Measurements from ENCODE around the gene FTSJ3. TPM values are rescaled to one million over a fixed set of nuclear protein-coding genes. Genes with fewer than 3 reads are reported as not detected.

FTSJ3 gene
- total and polyA plus RNA-seq, 10 of the 15 experiments (the other 5 are each of a cell fraction or from before 2014, with no cell fraction given) = 17.2 to 79.2 (median 50.4) TPM

- peaks cover 7% of the 10 kb centered on the region for H3K4me1 ChIP-seq (ENCODE audit: control insufficient read depth, insufficient read depth, low read length)
- CTCF ChIA-PET = no interaction called here
- no TSS peak for BruUV-seq (replicated peaks)
- DNase-seq (ENCODE audit: low read depth, low spot score) (no peak), ATAC-seq (no peak), FAIRE-seq (no peak)
- H3K4me2 ChIP-seq (ENCODE audit: control insufficient read depth, insufficient read depth) = no peak overlapping the region
- no peaks in the 10 kb centered on the region for H3K27me3 ChIP-seq (replicated peaks in 1 of 2; ENCODE audit: control insufficient read depth in 2 of 2, insufficient read depth in 2 of 2, low read length in 1 of 2)
- H4K20me1 ChIP-seq (ENCODE audit: control insufficient read depth, insufficient read depth) = no peaks in the 10 kb centered on the region; the same call in 1 of the 2 replicates
- peaks cover 21% of the 10 kb centered on the region for H3K79me2 ChIP-seq (ENCODE audit: control insufficient read depth, insufficient read depth, low read length)
- H3K4me3 ChIP-seq = no peak overlapping the region
- H3K9me3 ChIP-seq (replicated peaks; ENCODE audit: control insufficient read depth, insufficient read depth, low read length) = no peaks in the 10 kb centered on the region
- RAD21 ChIA-PET (ENCODE audit: unreplicated experiment) = no interaction called here
- H2AFZ ChIP-seq (ENCODE audit: control insufficient read depth, low read depth, low read length) = no peak overlapping the region
- peaks cover 20 to 40% of the 10 kb centered on the region in 2 experiments for H3K36me3 ChIP-seq (ENCODE audit: control insufficient read depth in 2 of 2, insufficient read depth in 2 of 2, low read length in 1 of 2)
- intact Hi-C loops (cut with micrococcal nuclease; ENCODE audit: unreplicated experiment) = no loop called here
- H3K27ac ChIP-seq (ENCODE audit: control insufficient read depth, insufficient read depth) = no peak overlapping the region
- POLR2A ChIA-PET = no interaction called here
- TF ChIP-seq POLR2AphosphoS2 (IDR thresholded peaks at IDR 0.05; ENCODE audit: low read depth, low read length) (peak; percentile 30; the same call in 1 of the 2 replicates), POLR2A (IDR thresholded peaks at IDR 0.05; ENCODE audit: low read depth, low read length) (peak; percentile 17; the same call in 1 of the 2 replicates), CEBPB (IDR thresholded peaks at IDR 0.05; ENCODE audit: borderline replicate concordance in 1 of 2, low read depth in 2 of 2, low read length in 2 of 2) (no peak), POU2F2 (IDR thresholded peaks at IDR 0.05; ENCODE audit: borderline replicate concordance, low read depth, low read length) (no peak)
- in situ Hi-C loops (cut with MboI) = no loop called here
- no peak overlapping the region for H3K9ac ChIP-seq (ENCODE audit: control insufficient read depth, insufficient read depth, low read length)
- SMC1A ChIA-PET (ENCODE audit: uncharacterized antibody, unreplicated experiment) = no interaction called here
Observed at GRCh38 chr17:63822537-63822936, 4.9 kb downstream of the FTSJ3 start.

GRCh38 chr17:63821804-63822203 lies 5.7 kb downstream of the FTSJ3 start:
- BruUV-seq (replicated peaks) = no TSS peak
- Histone ChIP-seq H3K27ac (ENCODE audit: control insufficient read depth, insufficient read depth) (no peak overlapping the region), H3K9me3 (replicated peaks; ENCODE audit: control insufficient read depth, insufficient read depth, low read length) (no peaks in the 10 kb centered on the region), H3K27me3 (replicated peaks in 1 of 2; ENCODE audit: control insufficient read depth in 2 of 2, insufficient read depth in 2 of 2, low read length in 1 of 2) (no peaks in the 10 kb centered on the region), H3K4me3 (no peak overlapping the region), H3K9ac (ENCODE audit: control insufficient read depth, insufficient read depth, low read length) (no peak overlapping the region), H2AFZ (ENCODE audit: control insufficient read depth, low read depth, low read length) (no peak overlapping the region), H3K36me3 (ENCODE audit: control insufficient read depth in 2 of 2, insufficient read depth in 2 of 2, low read length in 1 of 2) (peaks cover 26 to 41% of the 10 kb centered on the region in 2 experiments), H4K20me1 (ENCODE audit: control insufficient read depth, insufficient read depth) (no peaks in the 10 kb centered on the region; the same call in 1 of the 2 replicates), H3K4me2 (ENCODE audit: control insufficient read depth, insufficient read depth) (no peak overlapping the region), H3K79me2 (ENCODE audit: control insufficient read depth, insufficient read depth, low read length) (peaks cover 18% of the 10 kb centered on the region), H3K4me1 (ENCODE audit: control insufficient read depth, insufficient read depth, low read length) (peaks cover 7% of the 10 kb centered on the region)
- RAD21 ChIA-PET (ENCODE audit: unreplicated experiment) = no interaction called here
- ATAC-seq (no peak; the same call in 2 of the 3 replicates), FAIRE-seq (no peak), DNase-seq (ENCODE audit: low read depth, low spot score) (no peak)
- POLR2A ChIA-PET = interaction anchor here (0.7 kb wide), 1 partner anchor 38 kb away, joined by 3 read pairs; no protein-coding TSS in a partner anchor
- SMC1A ChIA-PET (ENCODE audit: uncharacterized antibody, unreplicated experiment) = no interaction called here
- intact Hi-C loops (cut with micrococcal nuclease; ENCODE audit: unreplicated experiment) = no loop called here
- WGBS (ENCODE audit: insufficient coverage, insufficient replicate concordance, low lambda C conversion rate, missing lambda C conversion rate) = 43% methylated on average over 6 of the region's 6 CpGs
- CTCF ChIA-PET = interaction anchor here (1.2 kb wide), 1 partner anchor 123 kb away, joined by 3 read pairs; no protein-coding TSS in a partner anchor
- in situ Hi-C loops (cut with MboI) = no loop called here
- TF ChIP-seq ZBTB40 (IDR thresholded peaks at IDR 0.05; ENCODE audit: borderline replicate concordance) = no peak
- TF ChIP-seq RELA (IDR thresholded peaks at IDR 0.05; ENCODE audit: borderline replicate concordance, partially characterized antibody) = no peak
- TF ChIP-seq BRCA1 (IDR thresholded peaks at IDR 0.05; ENCODE audit: low read depth, low read length) = no peak
- TF ChIP-seq HDAC6 (IDR thresholded peaks at IDR 0.05; ENCODE audit: unreplicated experiment) = no peak
- TF ChIP-seq SPI1 (IDR thresholded peaks at IDR 0.05; ENCODE audit: borderline replicate concordance, insufficient read depth, low read depth, low read length) = no peak
- no peak for TF ChIP-seq ASH2L (IDR thresholded peaks at IDR 0.05; ENCODE audit: borderline replicate concordance, low read depth)
- no peak for TF ChIP-seq MTA3 (IDR thresholded peaks at IDR 0.05; ENCODE audit: borderline replicate concordance, low read length)
